Natural killer cell (primary cell): Measurements from ENCODE around the gene LRIT2. TPM values are rescaled to one million over a fixed set of nuclear protein-coding genes. Genes with fewer than 3 reads are reported as not detected.
"Not testable (repeated sequence)": the region's sequence is repeated elsewhere in the genome, so short reads cannot be mapped to it uniquely, and the experiment has no call there.

Experiments
- ATAC-seq, 3 donors: fragments of 150-1000 bp in 2 of 3; fragments of 200-7000 bp in 1 of 3; cut with Tn5 transposase; 1 replicate in 1 of 3; 2 replicates in 2 of 3; pipeline ENCODE4 v1.10.0; 2021; ENCODE audit warnings: mild to moderate bottlenecking in 2 of 3, moderate library complexity in 2 of 3
- DNase-seq, 2 donors: peaks; one replicate each; pipeline versions ENCODE4 v3.0.0 to v3.0.0-alpha.2; 2013 to 2021; ENCODE audit warnings: mixed read lengths in 1 of 2
- H3K27ac ChIP-seq: one replicate; pipeline ENCODE4 v1.5.1; 2013; ENCODE audit warnings: mild to moderate bottlenecking, low read length
- H3K27me3 ChIP-seq: one replicate; pipeline ENCODE4 v1.6.1; 2013; ENCODE audit warnings: low read length; ENCODE audit not compliant: control insufficient read depth, insufficient read depth
- H3K36me3 ChIP-seq: one replicate; pipeline ENCODE4 v1.6.1; 2013; ENCODE audit warnings: low read length; ENCODE audit not compliant: control insufficient read depth, insufficient read depth
- H3K4me1 ChIP-seq: one replicate; pipeline ENCODE4 v1.6.1; 2013; ENCODE audit warnings: low read length; ENCODE audit not compliant: control insufficient read depth, insufficient read depth
- H3K4me3 ChIP-seq: one replicate; pipeline ENCODE4 v1.5.1; 2013; ENCODE audit warnings: low read length
- H3K9me3 ChIP-seq: one replicate; pipeline ENCODE4 v1.6.1; 2013; ENCODE audit warnings: low read length; ENCODE audit not compliant: control insufficient read depth, insufficient read depth
- H3K27ac Mint-ChIP-seq, 2 donors: one replicate each; pipeline ENCODE4 v1.8.0; 2022; ENCODE audit warnings: mild to moderate bottlenecking in 2 of 2, mixed read lengths in 2 of 2, moderate library complexity in 1 of 2
- H3K27me3 Mint-ChIP-seq, 2 donors: one replicate each; pipeline ENCODE4 v1.8.0; 2022; ENCODE audit warnings: low read depth in 2 of 2, mixed read lengths in 2 of 2
- H3K36me3 Mint-ChIP-seq: one replicate; pipeline ENCODE4 v1.8.0; 2022; ENCODE audit warnings: mixed read lengths
- H3K4me1 Mint-ChIP-seq, 2 donors: one replicate each; pipeline ENCODE4 v1.8.0; 2022; ENCODE audit warnings: mixed read lengths in 2 of 2
- H3K4me3 Mint-ChIP-seq: one replicate; pipeline ENCODE4 v1.8.0; 2022; ENCODE audit warnings: mild to moderate bottlenecking, moderate library complexity, mixed read lengths
- H3K9me3 Mint-ChIP-seq, 2 donors: one replicate each; pipeline ENCODE4 v1.8.0; 2022; ENCODE audit warnings: mixed read lengths in 2 of 2
- CTCF ChIP-seq: fragments of 200-600 bp; IDR thresholded peaks from one replicate; pipeline ENCODE4 v1.8.0; 2022; ENCODE audit warnings: antibody characterized with exemption
- WGBS: methylation state at CpG from one replicate; pipeline ENCODE4 v1.1.7; 2013; ENCODE audit warnings: missing lambda C conversion rate; ENCODE audit not compliant: insufficient coverage; 5-methylcytosine and 5-hydroxymethylcytosine counted together
- intact Hi-C: fragments of 100-400 bp; cut with micrococcal nuclease; formaldehyde crosslinking; loops from one replicate; pipeline ENCODE4 v1.14.2; 2022
- total RNA-seq, 4 donors: library from RNA; stranded (reverse); fragments of 120-200 nt in 1 of 4; gene quantifications; one replicate each; pipeline versions ENCODE4 v1.2.3 to v1.2.4, GENCODE V29; 2013 to 2022

The LRIT2 gene
- total RNA-seq, 3 donors from 2014 or later (not counting 1 experiment from before 2014, with no cell fraction given), result not detected

GRCh38 chr10:84185526-84186175 lies 39.7 kb downstream of the LRIT2 start:
- Histone ChIP-seq H3K4me1 (peaks cover 61% of the 10 kb centered on the region), H3K4me3 (no peak overlapping the region), H3K27ac (no peak overlapping the region), H3K9me3 (no peaks in the 10 kb centered on the region), H3K36me3 (no peaks in the 10 kb centered on the region), H3K27me3 (no peaks in the 10 kb centered on the region)
- 86% methylated on average over 11 of the region's 11 CpGs for WGBS
- Mint-ChIP-seq H3K27ac (no peak overlapping the region), H3K4me1 (peaks cover 6 to 17% of the 10 kb centered on the region in 2 donors), H3K36me3 (no peaks in the 10 kb centered on the region), H3K4me3 (no peak overlapping the region), H3K27me3 (no peaks in the 10 kb centered on the region), H3K9me3 (no peaks in the 10 kb centered on the region)
- no peak for DNase-seq
- intact Hi-C loops, result no loop called here
- no peak for ATAC-seq
- TF ChIP-seq CTCF, result no peak

- Histone ChIP-seq H3K27me3 (no peaks in the 10 kb centered on the region), H3K36me3 (no peaks in the 10 kb centered on the region), H3K4me1 (peaks cover 50% of the 10 kb centered on the region), H3K27ac (no peak overlapping the region), H3K9me3 (no peaks in the 10 kb centered on the region), H3K4me3 (no peak overlapping the region)
- ATAC-seq (no peak), DNase-seq (no peak)
- intact Hi-C loops, result no loop called here
- H3K4me1 Mint-ChIP-seq, result peaks cover 6 to 11% of the 10 kb centered on the region in 2 donors
- no peaks in the 10 kb centered on the region for H3K27me3 Mint-ChIP-seq
- no peaks in the 10 kb centered on the region for H3K9me3 Mint-ChIP-seq
- no peak for TF ChIP-seq CTCF
- H3K36me3 Mint-ChIP-seq, result no peaks in the 10 kb centered on the region
- no peak overlapping the region for H3K4me3 Mint-ChIP-seq
- no peak overlapping the region for H3K27ac Mint-ChIP-seq
- 73% methylated on average over 4 of the region's 4 CpGs for WGBS
Measured at GRCh38 chr10:84184517-84184916, 40.8 kb downstream of the LRIT2 start.

GRCh38 chr10:84181631-84182030 lies 43.7 kb downstream of the LRIT2 start:
- intact Hi-C loops, result no loop called here
- no peaks in the 10 kb centered on the region for H3K9me3 ChIP-seq
- peaks cover 50% of the 10 kb centered on the region for H3K4me1 ChIP-seq
- H3K4me1 Mint-ChIP-seq, result peaks cover 7 to 10% of the 10 kb centered on the region in 2 donors
- no peak overlapping the region for H3K4me3 Mint-ChIP-seq
- no peaks in the 10 kb centered on the region for H3K36me3 ChIP-seq
- DNase-seq (no peak), ATAC-seq (no peak)
- H3K9me3 Mint-ChIP-seq, result no peaks in the 10 kb centered on the region
- TF ChIP-seq CTCF, result no peak
- no peaks in the 10 kb centered on the region for H3K36me3 Mint-ChIP-seq
- no peak overlapping the region for H3K27ac ChIP-seq
- no peaks in the 10 kb centered on the region for H3K27me3 ChIP-seq
- H3K27me3 Mint-ChIP-seq, result no peaks in the 10 kb centered on the region
- no peak overlapping the region for H3K4me3 ChIP-seq
- 82% methylated on average over 5 of the region's 5 CpGs for WGBS
- H3K27ac Mint-ChIP-seq, result no peak overlapping the region

- H3K9me3 Mint-ChIP-seq, intact Hi-C loops, H3K27me3 Mint-ChIP-seq, H3K9me3 ChIP-seq, H3K27ac Mint-ChIP-seq, H3K36me3 Mint-ChIP-seq, H3K4me3 Mint-ChIP-seq, ATAC-seq, H3K36me3 ChIP-seq, H3K27me3 ChIP-seq, H3K4me3 ChIP-seq, H3K27ac ChIP-seq, DNase-seq: not testable (repeated sequence)
- H3K4me1 ChIP-seq, result peaks cover 52% of the 10 kb centered on the region
- peaks cover 7 to 12% of the 10 kb centered on the region in 2 donors for H3K4me1 Mint-ChIP-seq
- 87% methylated on average over 17 of the region's 22 CpGs for WGBS
Measured at GRCh38 chr10:84180386-84180785, 45.0 kb downstream of the LRIT2 start.
